SK-N-MC (cell line): ENCODE data around the gene TGFBRAP1.

Experiments used
- EZH2 ChIP-seq: fragments of 200-600 bp; sonication (generic); IDR thresholded peaks from one replicate; pipeline ENCODE4 v1.6.1; 2017; ENCODE audit warnings: antibody characterized with exemption
- POLR2AphosphoS5 ChIP-seq: IDR thresholded peaks from 2 replicates; pipeline ENCODE4 v1.6.1; 2012; ENCODE audit warnings: mild to moderate bottlenecking, low read depth, low read length, borderline replicate concordance

DNA sequence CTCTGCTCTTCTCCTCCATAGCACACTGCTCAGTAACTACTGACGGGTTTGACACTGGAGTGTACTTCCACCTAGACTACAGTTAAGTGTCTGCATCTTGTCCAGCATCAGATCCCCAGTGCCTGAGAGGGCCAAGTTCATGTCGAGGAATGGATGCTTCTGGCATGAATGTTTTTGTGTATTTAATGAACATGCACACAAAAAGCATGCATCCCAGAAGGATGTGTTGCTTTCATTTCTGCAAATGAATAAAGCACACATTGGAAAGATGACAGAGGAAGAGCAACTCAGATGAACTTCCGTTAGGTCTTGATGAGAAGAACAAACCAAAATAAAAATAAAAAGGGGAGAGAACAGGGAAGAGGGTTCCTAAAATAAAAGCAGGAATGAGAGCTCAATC lies 35.7 kb upstream of the TGFBRAP1 start:
- no peak for TF ChIP-seq EZH2
- TF ChIP-seq POLR2AphosphoS5, result no peak
